Small intestine (tissue), 16 donors: ENCODE results near the gene PTK7. TPM values are rescaled to one million over a fixed set of nuclear protein-coding genes. Genes with fewer than 3 reads are reported as not detected.

ENCODE experiments used
- DNase-seq, 2 donors: peaks; one replicate each; pipeline versions ENCODE4 v3.0.0 to v3.0.0-alpha.2; 2013
- FAIRE-seq: peaks from 2 replicates; lab custom pipeline; 2012; peaks lifted over from hg19 to GRCh38; lab: Jason Lieb, UNC
- H3K27ac ChIP-seq, 3 donors: one replicate each; pipeline ENCODE4 v1.5.1; 2013; ENCODE audit warnings: low read length in 2 of 3, mild to moderate bottlenecking in 2 of 3, control low read depth in 1 of 3, inconsistent platforms in 1 of 3, low read depth in 1 of 3, moderate library complexity in 1 of 3
- H3K27me3 ChIP-seq, 3 donors: one replicate each; pipeline ENCODE4 v1.6.1; 2013; ENCODE audit warnings: low read length in 3 of 3, inconsistent platforms in 1 of 3; ENCODE audit not compliant: control insufficient read depth in 3 of 3, insufficient read depth in 3 of 3
- H3K36me3 ChIP-seq, 3 donors: one replicate each; pipeline ENCODE4 v1.6.1; 2013; ENCODE audit warnings: low read length in 3 of 3, inconsistent platforms in 1 of 3, low read depth in 1 of 3, mild to moderate bottlenecking in 1 of 3, moderate library complexity in 1 of 3; ENCODE audit not compliant: control insufficient read depth in 3 of 3, insufficient read depth in 2 of 3
- H3K4me1 ChIP-seq, 3 donors: one replicate each; pipeline ENCODE4 v1.6.1; 2013; ENCODE audit warnings: low read length in 2 of 3, inconsistent platforms in 1 of 3, low read depth in 1 of 3, mild to moderate bottlenecking in 1 of 3, moderate library complexity in 1 of 3; ENCODE audit not compliant: control insufficient read depth in 3 of 3, insufficient read depth in 2 of 3
- H3K4me3 ChIP-seq, 3 donors: one replicate each; pipeline ENCODE4 v1.5.1; 2013; ENCODE audit warnings: low read length in 3 of 3, control low read depth in 1 of 3, inconsistent platforms in 1 of 3, low read depth in 1 of 3, mild to moderate bottlenecking in 1 of 3, moderate library complexity in 1 of 3
- H3K9me3 ChIP-seq, 2 donors: one replicate each; pipeline ENCODE4 v1.6.1; 2013; ENCODE audit warnings: low read depth in 1 of 2, low read length in 1 of 2; ENCODE audit not compliant: control insufficient read depth in 2 of 2, insufficient read depth in 1 of 2
- WGBS, 3 donors: extraction: QIAGEN DNeasy Blood & Tissue Kit; methylation state at CpG; one replicate each; pipeline ENCODE4 v1.1.7; 2013; 5-methylcytosine and 5-hydroxymethylcytosine counted together
- long read RNA-seq, 10 donors: transcript quantifications; one replicate each; lab custom pipeline, GENCODE V29; 2026
- polyA plus RNA-seq, 4 donors: library from polyadenylated mRNA; stranded (reverse) in 3 of 4; unstranded in 1 of 4; fragments of 200-250 nt in 3 of 4; fragments of 120-200 nt in 1 of 4; gene quantifications; one replicate each; pipeline versions ENCODE4 v1.2.1 to v1.2.3, GENCODE V29; 2013
- donor health status: healthy with polysubstance abuse.
- donor health status: control.
- donor health status: control.
- donor health status: Bipolar disorder and iron deficiency.
- donor health status: healthy.

Gene PTK7
- polyA plus RNA-seq = 10 to 100 TPM in 2 of 4 donors, 1 to 10 TPM in 2; 1.1 to 36.5 (median 6.9) TPM
- long read RNA-seq, donor 1, partial matches to known transcripts = 5 of 7 reads
- long read RNA-seq, donor 1, other reads (novel, unspliced or antisense) = 0 of 7 reads
- long read RNA-seq, donor 2, partial matches to known transcripts = 0 of 2 reads
- long read RNA-seq, donor 2, other reads (novel, unspliced or antisense) = 0 of 2 reads
- long read RNA-seq, donor 3, partial matches to known transcripts = 17 of 18 reads
- long read RNA-seq, donor 3, other reads (novel, unspliced or antisense) = 0 of 18 reads
- long read RNA-seq, donor 4 = 0 reads
- long read RNA-seq, donor 5, full-length matches to known transcripts = 2 of 2 reads
- long read RNA-seq, donor 5, partial matches to known transcripts = 0 of 2 reads
- long read RNA-seq, donor 5, other reads (novel, unspliced or antisense) = 0 of 2 reads
- long read RNA-seq, donor 6, full-length matches to known transcripts = 1 of 1 reads
- long read RNA-seq, donor 6, partial matches to known transcripts = 0 of 1 reads
- long read RNA-seq, donor 6, other reads (novel, unspliced or antisense) = 0 of 1 reads
- long read RNA-seq, donor 7, full-length matches to known transcripts = 4 of 4 reads
- long read RNA-seq, donor 7, partial matches to known transcripts = 0 of 4 reads
- long read RNA-seq, donor 7, other reads (novel, unspliced or antisense) = 0 of 4 reads
- long read RNA-seq, donor 8, full-length matches to known transcripts = 4 of 4 reads
- long read RNA-seq, donor 8, partial matches to known transcripts = 0 of 4 reads
- long read RNA-seq, donor 8, other reads (novel, unspliced or antisense) = 0 of 4 reads
- long read RNA-seq, donor 9, partial matches to known transcripts = 0 of 1 reads
- long read RNA-seq, donor 9, other reads (novel, unspliced or antisense) = 0 of 1 reads
- long read RNA-seq, donor 10, full-length matches to known transcripts = 6 of 17 reads
- long read RNA-seq, donor 10, partial matches to known transcripts = 11 of 17 reads
- long read RNA-seq, donor 10, other reads (novel, unspliced or antisense) = 0 of 17 reads

GRCh38 chr6:43075670-43076463 is at the start of gene PTK7:
Gene PTK7, plus strand, starts transcription at chr6:43076314. Its CDS starts 175 bp downstream, at chr6:43076489.
- Histone ChIP-seq H3K27me3 (peaks cover 0 to 2% (median 0%) of the 10 kb centered on the region in 3 donors), H3K36me3 (peaks cover 3 to 45% (median 13%) of the 10 kb centered on the region in 3 donors), H3K4me1 (peaks cover 0 to 27% (median 0%) of the 10 kb centered on the region in 3 donors), H3K4me3 (peak within 1 kb of the TSS; percentile 39 to 82 (median 51)), H3K27ac (peak within 1 kb of the TSS in 2 of 3 donors; percentile 36 to 68), H3K9me3 (no peaks in the 10 kb centered on the region)
- WGBS, 3 donors = 3 to 13% (median 6%) methylated on average over 20 to 60 of the region's 60 CpGs
- DNase-seq = peak in 1 of 2 donors; percentile 72
- FAIRE-seq = no peak

- FAIRE-seq (no peak), DNase-seq (no peak)
- H3K4me1 ChIP-seq = peaks cover 0 to 7% (median 2%) of the 10 kb centered on the region in 3 donors
- H3K4me3 ChIP-seq = no peak overlapping the region
- H3K36me3 ChIP-seq = peaks cover 13 to 72% (median 26%) of the 10 kb centered on the region in 3 donors
- no peaks in the 10 kb centered on the region for H3K9me3 ChIP-seq
- H3K27me3 ChIP-seq = no peaks in the 10 kb centered on the region
- 80 to 88% (median 81%) methylated on average over 5 of the region's 5 CpGs for WGBS, 3 donors
- H3K27ac ChIP-seq = no peak overlapping the region
These were observed 49.7 kb upstream of the PTK7 start for GRCh38 chr6:43026365-43026764.

DNA sequence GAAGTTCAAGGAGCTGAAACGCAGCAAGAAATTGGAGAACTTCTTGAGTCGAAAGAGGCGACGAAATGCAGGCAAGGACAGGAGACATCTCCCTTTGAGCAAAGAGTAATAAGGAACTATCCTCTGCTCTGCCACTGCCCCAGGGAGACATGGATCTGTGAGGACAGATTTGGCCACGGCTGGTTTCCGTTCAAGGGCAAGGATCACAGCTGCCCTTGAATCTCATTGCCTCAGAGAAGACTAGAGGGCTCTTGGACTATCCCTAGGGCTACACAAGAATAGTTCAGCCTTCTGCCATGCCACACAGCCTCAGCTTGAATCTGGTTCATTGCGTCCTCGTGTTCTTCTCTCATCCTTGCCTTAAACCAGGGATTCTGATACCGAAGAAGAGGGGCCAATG is 47.0 kb upstream of the PTK7 start:
- Histone ChIP-seq H3K27ac (no peak overlapping the region), H3K27me3 (no peaks in the 10 kb centered on the region), H3K36me3 (peaks cover 16 to 72% (median 28%) of the 10 kb centered on the region in 3 donors), H3K4me3 (no peak overlapping the region), H3K9me3 (no peaks in the 10 kb centered on the region), H3K4me1 (peaks cover 0 to 8% (median 0%) of the 10 kb centered on the region in 3 donors)
- DNase-seq (no peak), FAIRE-seq (no peak)
- WGBS, 3 donors = 93 to 96% (median 93%) methylated on average over 9 of the region's 9 CpGs

DNA sequence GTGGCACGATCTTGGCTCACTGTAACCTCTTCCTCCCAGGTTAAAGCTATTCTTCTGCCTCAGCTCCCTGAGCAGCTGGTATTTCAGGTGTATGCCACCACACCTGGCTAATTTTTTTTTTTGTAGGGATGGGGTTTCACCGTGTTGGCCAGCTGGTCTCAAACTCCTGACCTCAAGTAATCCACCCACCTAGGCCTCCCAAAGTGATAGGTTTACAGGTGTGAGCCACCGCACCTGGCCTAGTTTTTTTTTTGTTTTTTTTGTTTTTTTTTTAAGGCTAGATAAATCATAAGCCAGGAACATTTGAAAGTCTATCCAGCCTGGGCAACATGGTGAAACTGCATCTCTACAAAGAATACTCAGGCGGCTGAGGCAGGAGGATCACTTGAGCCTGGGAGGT is 43.8 kb upstream of the PTK7 start:
- no peaks in the 10 kb centered on the region for H3K9me3 ChIP-seq
- H3K27ac ChIP-seq = no peak overlapping the region
- H3K36me3 ChIP-seq = peaks cover 13 to 71% (median 22%) of the 10 kb centered on the region in 3 donors
- H3K27me3 ChIP-seq = no peaks in the 10 kb centered on the region
- FAIRE-seq (no peak), DNase-seq (no peak)
- H3K4me3 ChIP-seq = no peak overlapping the region
- WGBS, 3 donors = 79 to 93% (median 87%) methylated on average over 4 of the region's 4 CpGs
- peaks cover 0 to 22% (median 0%) of the 10 kb centered on the region in 3 donors for H3K4me1 ChIP-seq

- H3K27me3 ChIP-seq = no peaks in the 10 kb centered on the region
- no peaks in the 10 kb centered on the region for H3K9me3 ChIP-seq
- peaks cover 0 to 22% (median 0%) of the 10 kb centered on the region in 3 donors for H3K4me1 ChIP-seq
- H3K27ac ChIP-seq = peak overlapping the region in 1 of 3 donors; percentile 57
- peaks cover 7 to 73% (median 20%) of the 10 kb centered on the region in 3 donors for H3K36me3 ChIP-seq
- WGBS, 3 donors = 86 to 93% (median 90%) methylated on average over 2 of the region's 2 CpGs
- DNase-seq = no peak
- no peak overlapping the region for H3K4me3 ChIP-seq
- FAIRE-seq = no peak
These were observed 42.5 kb upstream of the PTK7 start for GRCh38 chr6:43033496-43034189.

GRCh38 chr6:43034190-43034525 is 42.0 kb upstream of the PTK7 start:
- H3K9me3 ChIP-seq = no peaks in the 10 kb centered on the region
- no peaks in the 10 kb centered on the region for H3K27me3 ChIP-seq
- peak in 1 of 2 donors; percentile 54 for DNase-seq
- peaks cover 7 to 73% (median 18%) of the 10 kb centered on the region in 3 donors for H3K36me3 ChIP-seq
- peaks cover 0 to 22% (median 0%) of the 10 kb centered on the region in 3 donors for H3K4me1 ChIP-seq
- 86 to 98% (median 89%) methylated on average over 2 of the region's 2 CpGs for WGBS, 3 donors
- peak overlapping the region in 1 of 3 donors; percentile 57 for H3K27ac ChIP-seq
- no peak for FAIRE-seq
- no peak overlapping the region for H3K4me3 ChIP-seq

DNA sequence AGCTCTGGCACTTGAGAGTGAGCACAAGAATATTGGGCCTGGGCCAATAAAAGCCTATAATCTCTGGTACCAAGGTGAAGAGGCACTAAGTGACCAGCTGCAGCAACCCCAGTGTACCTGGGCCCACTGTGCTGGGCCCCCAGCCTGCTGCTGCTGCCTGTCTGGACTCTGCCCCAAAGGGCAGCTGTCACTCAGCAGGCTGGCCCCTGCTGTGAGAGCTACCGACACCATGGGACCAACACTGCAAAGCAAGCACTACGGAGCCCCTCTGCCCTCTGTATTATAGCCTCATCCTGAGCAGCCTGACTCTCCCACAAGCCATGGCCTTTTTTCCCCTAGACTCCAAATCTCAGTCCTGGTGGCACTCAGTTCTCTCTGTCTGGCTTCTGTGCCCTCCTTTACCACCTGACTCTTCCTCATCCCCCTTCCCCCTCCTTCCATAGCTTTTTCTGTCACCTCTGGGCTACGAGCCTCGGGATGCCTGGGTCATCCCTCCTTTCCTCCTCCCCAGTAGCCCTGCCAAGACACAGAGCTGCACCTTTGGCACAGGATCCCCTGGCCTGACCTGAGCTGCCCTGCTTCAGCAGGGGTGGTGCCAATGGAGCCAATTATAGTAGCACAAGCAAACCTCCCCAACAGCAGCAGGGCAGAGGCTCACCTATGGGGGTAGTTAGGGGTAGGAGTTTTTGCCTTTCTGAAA is 40.5 kb upstream of the PTK7 start:
- peak overlapping the region in 1 of 3 donors; percentile 81 for H3K27ac ChIP-seq
- peaks cover 7 to 75% (median 15%) of the 10 kb centered on the region in 3 donors for H3K36me3 ChIP-seq
- H3K4me1 ChIP-seq = peaks cover 0 to 22% (median 0%) of the 10 kb centered on the region in 3 donors
- no peaks in the 10 kb centered on the region for H3K27me3 ChIP-seq
- WGBS, 3 donors = 64 to 71% (median 70%) methylated on average over 4 of the region's 4 CpGs
- H3K9me3 ChIP-seq = no peaks in the 10 kb centered on the region
- no peak overlapping the region for H3K4me3 ChIP-seq
- FAIRE-seq = no peak
- DNase-seq = peak in 1 of 2 donors; percentile 77
